Measurements from ENCODE around the gene DQX1. TPM values are rescaled to one million over a fixed set of nuclear protein-coding genes. Genes with fewer than 3 reads are reported as not detected.

The DQX1 gene
- total and polyA plus RNA-seq, 4 donors = 0.05 to 1.0 (median 0.08) TPM; not detected in 1

GRCh38 chr2:74512744-74513604 lies 13.1 kb downstream of the DQX1 start:
- H3K27ac ChIP-seq (ENCODE audit: low read depth in 1 of 2, low read length in 2 of 2) = no peak overlapping the region
- H3K4me1 ChIP-seq (ENCODE audit: control insufficient read depth in 4 of 4, insufficient read depth in 4 of 4, low read length in 3 of 4) = peaks cover 9 to 23% (median 17%) of the 10 kb centered on the region in 4 donors
- peaks cover 11 to 28% (median 13%) of the 10 kb centered on the region in 4 donors for H3K27me3 ChIP-seq (ENCODE audit: control insufficient read depth in 4 of 4, insufficient read depth in 4 of 4, low read length in 3 of 4)
- DNase-seq (ENCODE audit: low spot score) = no peak
- no peaks in the 10 kb centered on the region for H3K9me3 ChIP-seq (ENCODE audit: control insufficient read depth in 4 of 4, low read length in 3 of 4)
- H3K4me3 ChIP-seq (ENCODE audit: low read depth in 1 of 3, low read length in 3 of 3) = no peak overlapping the region
- 10% methylated on average over 36 of the region's 36 CpGs for WGBS
- H3K9ac ChIP-seq (ENCODE audit: low read depth in 1 of 2, low read length in 2 of 2) = no peak overlapping the region
- TF ChIP-seq JUND (IDR thresholded peaks at IDR 0.05) (no peak), YY1 (IDR thresholded peaks at IDR 0.05) (no peak)
- no peaks in the 10 kb centered on the region for H3K36me3 ChIP-seq (ENCODE audit: control insufficient read depth in 4 of 4, insufficient read depth in 3 of 4, low read depth in 1 of 4, low read length in 3 of 4)

GRCh38 chr2:74511104-74511989 lies 14.7 kb downstream of the DQX1 start:
- Histone ChIP-seq H3K4me3 (ENCODE audit: low read depth in 1 of 3, low read length in 3 of 3) (no peak overlapping the region), H3K4me1 (ENCODE audit: control insufficient read depth in 4 of 4, insufficient read depth in 4 of 4, low read length in 3 of 4) (peaks cover 16 to 31% (median 21%) of the 10 kb centered on the region in 4 donors), H3K9ac (ENCODE audit: low read depth in 1 of 2, low read length in 2 of 2) (no peak overlapping the region), H3K27me3 (ENCODE audit: control insufficient read depth in 4 of 4, insufficient read depth in 4 of 4, low read length in 3 of 4) (peaks cover 7 to 20% (median 10%) of the 10 kb centered on the region in 4 donors), H3K36me3 (ENCODE audit: control insufficient read depth in 4 of 4, insufficient read depth in 3 of 4, low read depth in 1 of 4, low read length in 3 of 4) (no peaks in the 10 kb centered on the region), H3K27ac (ENCODE audit: low read depth in 1 of 2, low read length in 2 of 2) (no peak overlapping the region), H3K9me3 (ENCODE audit: control insufficient read depth in 4 of 4, low read length in 3 of 4) (no peaks in the 10 kb centered on the region)
- TF ChIP-seq HNF4A (conservative IDR thresholded peaks at IDR 0.05) (no peak), FOXA2 (IDR thresholded peaks at IDR 0.05) (no peak), SP1 (IDR thresholded peaks at IDR 0.05) (no peak), ZBTB33 (IDR thresholded peaks at IDR 0.05) (no peak), RAD21 (IDR thresholded peaks at IDR 0.05) (no peak), REST (IDR thresholded peaks at IDR 0.05) (no peak), EGR1 (IDR thresholded peaks at IDR 0.05; ENCODE audit: low read depth in 2 of 2) (no peak), FOXA1 (IDR thresholded peaks at IDR 0.05) (no peak), GABPA (IDR thresholded peaks at IDR 0.05 in 1 of 2, conservative IDR thresholded peaks at IDR 0.05 in 1 of 2) (no peak), RXRA (IDR thresholded peaks at IDR 0.05) (no peak), CTCF (IDR thresholded peaks at IDR 0.05; ENCODE audit: low read depth, low read length, missing input control) (no peak), MAX (IDR thresholded peaks at IDR 0.05) (no peak), NR2F2 (IDR thresholded peaks at IDR 0.05) (no peak)
- no peak for DNase-seq (ENCODE audit: low spot score)
- WGBS = 36% methylated on average over 11 of the region's 11 CpGs

Measured in liver (tissue), 9 donors.